Smooth muscle cell (in vitro differentiated cells): ENCODE measurements around the gene TAF3. TPM values are rescaled to one million over a fixed set of nuclear protein-coding genes. Genes with fewer than 3 reads are reported as not detected.
A peak's percentile ranks its signal among the peaks of the same experiment; 100 is the strongest.

ENCODE experiments used
- DNase-seq: peaks from one replicate; lab custom pipeline; 2025; ENCODE audit not compliant: unreplicated experiment; lab: John Stamatoyannopoulos, UW
- H2AFZ ChIP-seq: fragments of 200-600 bp; sonication (generic); 2 replicates; pipeline ENCODE4 v1.6.0; 2016; ENCODE audit warnings: antibody characterized with exemption, low read depth, mild to moderate bottlenecking
- H3F3A ChIP-seq: fragments of 200-600 bp; sonication (generic); 2 replicates; pipeline ENCODE4 v1.6.0; 2017; ENCODE audit warnings: antibody characterized with exemption, low read depth
- H3K27ac ChIP-seq: fragments of 200-600 bp; sonication (generic); 2 replicates; pipeline ENCODE4 v1.5.1; 2016; ENCODE audit warnings: low read depth, mild to moderate bottlenecking
- H3K27me3 ChIP-seq: fragments of 200-600 bp; sonication (generic); 2 replicates; pipeline ENCODE4 v1.6.1; 2016; ENCODE audit warnings: low read depth, mild to moderate bottlenecking
- H3K36me3 ChIP-seq: fragments of 200-600 bp; sonication (generic); 2 replicates; pipeline ENCODE4 v1.5.1; 2016; ENCODE audit warnings: low read depth
- H3K4me1 ChIP-seq: fragments of 200-600 bp; sonication (generic); 2 replicates; pipeline ENCODE4 v1.5.1; 2016; ENCODE audit warnings: low read depth
- H3K4me2 ChIP-seq: fragments of 200-600 bp; sonication (generic); 2 replicates; pipeline ENCODE4 v1.6.0; 2016; ENCODE audit warnings: mild to moderate bottlenecking
- H3K4me3 ChIP-seq: fragments of 200-600 bp; sonication (generic); 2 replicates; pipeline ENCODE4 v1.5.1; 2016; ENCODE audit warnings: mild to moderate bottlenecking
- H3K79me2 ChIP-seq: fragments of 200-600 bp; sonication (generic); 2 replicates; pipeline ENCODE4 v1.6.0; 2016; ENCODE audit warnings: low read depth, mild to moderate bottlenecking
- H3K9ac ChIP-seq: fragments of 200-600 bp; sonication (generic); 2 replicates; pipeline ENCODE4 v1.6.0; 2016; ENCODE audit warnings: low read depth
- H3K9me3 ChIP-seq: fragments of 200-600 bp; sonication (generic); replicated peaks from 2 replicates; pipeline ENCODE4 v1.5.1; 2016; ENCODE audit warnings: low read depth
- H4K20me1 ChIP-seq: fragments of 200-600 bp; sonication (generic); 2 replicates; pipeline ENCODE4 v1.6.0; 2016; ENCODE audit warnings: low read depth
- CTCF ChIP-seq: fragments of 200-600 bp; sonication (generic); IDR thresholded peaks from 2 replicates; pipeline ENCODE4 v1.5.1; 2017; ENCODE audit warnings: borderline replicate concordance, mild to moderate bottlenecking, antibody characterized with exemption; ENCODE audit not compliant: insufficient read depth, poor library complexity, severe bottlenecking
- WGBS: methylation state at CpG from one replicate; pipeline ENCODE4 v1.1.7; 2016; ENCODE audit warnings: low lambda C conversion rate; 5-methylcytosine and 5-hydroxymethylcytosine counted together
- polyA plus RNA-seq: library from polyadenylated mRNA; unstranded; fragments of >200 nt; fragmentation: Nextera tagmentation; extraction: Ambion mirVana; gene quantifications from 2 replicates; pipeline ENCODE4 v1.2.1, GENCODE V29; 2016
- total RNA-seq: library from RNA; depleted of rRNA; stranded (reverse); fragments of >200 nt; gene quantifications from 2 replicates; pipeline ENCODE4 v1.2.3, GENCODE V29; 2014

The TAF3 gene
- total and polyA plus RNA-seq, 2 experiments from 2014 or later: 3.7 to 7.0 TPM

GRCh38 chr10:8037199-8037801 lies 219.0 kb downstream of the TAF3 start:
- H3F3A ChIP-seq: no peaks in the 10 kb centered on the region
- no peaks in the 10 kb centered on the region for H3K79me2 ChIP-seq
- H3K27me3 ChIP-seq: peaks cover 100% of the 10 kb centered on the region
- no peak overlapping the region for H3K27ac ChIP-seq
- no peak overlapping the region for H3K4me3 ChIP-seq
- H3K9me3 ChIP-seq: no peaks in the 10 kb centered on the region
- peak overlapping the region; percentile 37 for H3K4me2 ChIP-seq
- peaks cover 19% of the 10 kb centered on the region for H3K4me1 ChIP-seq
- no peaks in the 10 kb centered on the region for H4K20me1 ChIP-seq
- DNase-seq: no peak
- H3K36me3 ChIP-seq: no peaks in the 10 kb centered on the region
- no peak overlapping the region for H3K9ac ChIP-seq
- TF ChIP-seq CTCF: no peak
- no peak overlapping the region for H2AFZ ChIP-seq
- WGBS: 3% methylated on average over 30 of the region's 32 CpGs

- H4K20me1 ChIP-seq: no peaks in the 10 kb centered on the region
- H3K4me3 ChIP-seq: no peak overlapping the region
- DNase-seq: no peak
- H3K27ac ChIP-seq: no peak overlapping the region
- no peak for TF ChIP-seq CTCF
- no peaks in the 10 kb centered on the region for H3K79me2 ChIP-seq
- H3K27me3 ChIP-seq: peaks cover 100% of the 10 kb centered on the region
- H3K36me3 ChIP-seq: no peaks in the 10 kb centered on the region
- no peak overlapping the region for H3K4me2 ChIP-seq
- no peak overlapping the region for H3K9ac ChIP-seq
- H3F3A ChIP-seq: no peaks in the 10 kb centered on the region
- no peaks in the 10 kb centered on the region for H3K9me3 ChIP-seq
- 10% methylated on average over 22 of the region's 22 CpGs for WGBS
- no peak overlapping the region for H2AFZ ChIP-seq
- peaks cover 19% of the 10 kb centered on the region for H3K4me1 ChIP-seq
Observed at GRCh38 chr10:8037941-8038894, 219.9 kb downstream of the TAF3 start.

- no peaks in the 10 kb centered on the region for H3K79me2 ChIP-seq
- no peak for TF ChIP-seq CTCF
- H3K4me1 ChIP-seq: peaks cover 16% of the 10 kb centered on the region
- no peaks in the 10 kb centered on the region for H3F3A ChIP-seq
- no peak overlapping the region for H3K4me3 ChIP-seq
- H3K27me3 ChIP-seq: peaks cover 100% of the 10 kb centered on the region
- H4K20me1 ChIP-seq: no peaks in the 10 kb centered on the region
- no peak overlapping the region for H3K4me2 ChIP-seq
- H2AFZ ChIP-seq: no peak overlapping the region
- H3K36me3 ChIP-seq: no peaks in the 10 kb centered on the region
- no peaks in the 10 kb centered on the region for H3K9me3 ChIP-seq
- H3K9ac ChIP-seq: no peak overlapping the region
- H3K27ac ChIP-seq: no peak overlapping the region
- DNase-seq: no peak
- 4% methylated on average over 10 of the region's 10 CpGs for WGBS
Observed at GRCh38 chr10:8039321-8039881, 221.1 kb downstream of the TAF3 start.
